22Rv1 (cell line): Measurements from ENCODE around the gene NANOS1.

ENCODE experiments used
- ZFX ChIP-seq: fragments of 450-650 bp; IDR thresholded peaks from 2 replicates; pipeline ENCODE4 v1.6.1; 2017; ENCODE audit warnings: antibody characterized with exemption, borderline replicate concordance
- TF ChIP-seq, protein P1 (sequence below): fragments of 450-650 bp; IDR thresholded peaks from 2 replicates; pipeline ENCODE4 v1.5.1; 2017; ENCODE audit warnings: mild to moderate bottlenecking

DNA sequence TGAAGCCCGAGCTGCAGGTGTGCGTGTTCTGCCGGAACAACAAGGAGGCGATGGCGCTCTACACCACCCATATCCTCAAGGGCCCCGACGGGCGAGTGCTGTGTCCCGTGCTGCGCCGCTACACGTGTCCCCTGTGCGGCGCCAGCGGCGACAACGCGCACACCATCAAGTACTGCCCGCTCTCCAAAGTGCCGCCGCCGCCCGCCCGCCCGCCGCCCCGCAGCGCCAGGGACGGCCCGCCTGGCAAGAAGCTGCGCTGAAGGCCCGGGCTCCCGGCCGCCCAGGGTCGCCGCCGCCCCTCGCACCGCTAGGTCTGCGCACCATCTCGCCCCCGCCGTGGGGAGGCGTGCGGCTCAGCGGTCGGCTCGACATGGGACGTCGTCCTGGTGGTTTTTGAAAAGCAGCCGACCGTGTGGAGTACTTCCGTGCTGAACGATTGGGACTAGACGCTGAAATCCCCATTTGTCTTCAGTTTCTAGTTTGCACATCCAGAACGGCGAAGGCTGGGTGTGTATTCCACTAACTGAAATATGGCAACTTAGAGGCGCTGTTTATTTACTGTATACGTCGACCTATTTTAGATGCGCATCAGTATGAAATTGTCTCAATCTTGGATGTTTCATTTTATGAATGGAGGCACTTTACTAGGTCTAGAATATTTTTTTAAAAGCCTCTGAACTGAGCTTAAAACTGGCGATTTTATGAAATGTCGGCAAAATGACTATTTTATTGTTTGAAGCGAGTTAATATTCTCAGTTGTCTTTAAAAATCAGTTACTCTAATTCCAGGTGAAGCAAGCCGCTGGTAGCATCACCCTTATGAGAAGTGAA lies 1.1 kb downstream of the NANOS1 start:
- TF ChIP-seq, protein P1, sequence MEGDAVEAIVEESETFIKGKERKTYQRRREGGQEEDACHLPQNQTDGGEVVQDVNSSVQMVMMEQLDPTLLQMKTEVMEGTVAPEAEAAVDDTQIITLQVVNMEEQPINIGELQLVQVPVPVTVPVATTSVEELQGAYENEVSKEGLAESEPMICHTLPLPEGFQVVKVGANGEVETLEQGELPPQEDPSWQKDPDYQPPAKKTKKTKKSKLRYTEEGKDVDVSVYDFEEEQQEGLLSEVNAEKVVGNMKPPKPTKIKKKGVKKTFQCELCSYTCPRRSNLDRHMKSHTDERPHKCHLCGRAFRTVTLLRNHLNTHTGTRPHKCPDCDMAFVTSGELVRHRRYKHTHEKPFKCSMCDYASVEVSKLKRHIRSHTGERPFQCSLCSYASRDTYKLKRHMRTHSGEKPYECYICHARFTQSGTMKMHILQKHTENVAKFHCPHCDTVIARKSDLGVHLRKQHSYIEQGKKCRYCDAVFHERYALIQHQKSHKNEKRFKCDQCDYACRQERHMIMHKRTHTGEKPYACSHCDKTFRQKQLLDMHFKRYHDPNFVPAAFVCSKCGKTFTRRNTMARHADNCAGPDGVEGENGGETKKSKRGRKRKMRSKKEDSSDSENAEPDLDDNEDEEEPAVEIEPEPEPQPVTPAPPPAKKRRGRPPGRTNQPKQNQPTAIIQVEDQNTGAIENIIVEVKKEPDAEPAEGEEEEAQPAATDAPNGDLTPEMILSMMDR: peak; percentile 40
- TF ChIP-seq ZFX: no peak
